Esophagus squamous epithelium (tissue), 5 donors: ENCODE data around the gene AMN. TPM values are rescaled to one million over a fixed set of nuclear protein-coding genes. Genes with fewer than 3 reads are reported as not detected.
A peak's percentile ranks its signal among the peaks of the same experiment; 100 is the strongest.

ENCODE experiments used
- DNase-seq: peaks from one replicate; lab custom pipeline; 2025; lab: John Stamatoyannopoulos, UW
- H3K27ac ChIP-seq, 4 donors: fragments of 200-600 bp; sonication (generic); one replicate each; pipeline ENCODE4 v1.5.1; 2016 to 2019; ENCODE audit warnings: mild to moderate bottlenecking in 1 of 4
- H3K27me3 ChIP-seq, 4 donors: fragments of 200-600 bp; sonication (generic); 1 replicate in 3 of 4; 2 replicates in 1 of 4; pipeline versions ENCODE4 v1.5.1 to v1.6.0; 2017 to 2021; ENCODE audit warnings: antibody characterized with exemption in 1 of 4
- H3K36me3 ChIP-seq, 3 donors: fragments of 200-600 bp; sonication (generic); one replicate each; pipeline ENCODE4 v1.5.1; 2016 to 2019
- H3K4me1 ChIP-seq, 3 donors: fragments of 200-600 bp; sonication (generic); one replicate each; pipeline ENCODE4 v1.5.1; 2017 to 2019
- H3K4me3 ChIP-seq, 4 donors: fragments of 200-600 bp; sonication (generic); 1 replicate in 3 of 4; 2 replicates in 1 of 4; pipeline ENCODE4 v1.5.1; 2016 to 2019; ENCODE audit warnings: mild to moderate bottlenecking in 2 of 4, moderate library complexity in 1 of 4
- H3K9me3 ChIP-seq, 3 donors: fragments of 200-600 bp; sonication (generic); one replicate each; pipeline ENCODE4 v1.5.1; 2016 to 2019
- CTCF ChIP-seq, 6 experiments: fragments of 450-650 bp in 4 of 6; fragments of 200-600 bp in 2 of 6; sonication (generic) in 2 of 6; IDR thresholded peaks; one replicate each; pipeline ENCODE4 v1.5.1; 2016 to 2019; ENCODE audit warnings: antibody characterized with exemption in 6 of 6, mild to moderate bottlenecking in 4 of 6, moderate library complexity in 4 of 6
- POLR2A ChIP-seq, 4 donors: fragments of 450-650 bp; IDR thresholded peaks; one replicate each; pipeline ENCODE4 v1.6.1; 2017; ENCODE audit warnings: antibody characterized with exemption in 4 of 4, mild to moderate bottlenecking in 4 of 4, moderate library complexity in 3 of 4
- WGBS, 2 donors: methylation state at CpG; one replicate each; pipeline ENCODE4 v1.1.5; 2018; 5-methylcytosine and 5-hydroxymethylcytosine counted together
- intact Hi-C: fragments of 100-400 bp; cut with DNase I; formaldehyde crosslinking; loops from one replicate; pipeline ENCODE4 v1.15.0; 2022
- total RNA-seq, 4 donors: library from RNA; depleted of rRNA; stranded (reverse); fragments of >200 nt; gene quantifications; one replicate each; pipeline ENCODE4 v1.1.0, GENCODE V29; 2016
- donor health status: DM: yes; HTN: yes; CAD: no.

AMN gene
- total RNA-seq, 4 donors from 2014 or later: 7.6 to 24.0 (median 19.7) TPM

- TF ChIP-seq POLR2A (IDR thresholded peaks at IDR 0.05) (no peak), CTCF (IDR thresholded peaks at IDR 0.05) (peak in 1 of 6 experiments; percentile 5)
- Histone ChIP-seq H3K4me3 (no peak overlapping the region), H3K9me3 (no peaks in the 10 kb centered on the region), H3K4me1 (peaks cover 0 to 23% (median 4%) of the 10 kb centered on the region in 3 donors), H3K27ac (peak overlapping the region in 1 of 4 donors; percentile 29), H3K27me3 (no peaks in the 10 kb centered on the region), H3K36me3 (peaks cover 43 to 100% (median 50%) of the 10 kb centered on the region in 3 donors)
- WGBS, 2 donors: 75 to 88% methylated on average over 23 to 25 of the region's 43 CpGs
- no peak for DNase-seq
- intact Hi-C loops: no loop called here
Observed at GRCh38 chr14:102939820-102940561, 17.5 kb downstream of the AMN start.

GRCh38 chr14:102940729-102941362 lies 18.4 kb downstream of the AMN start:
- intact Hi-C loops: no loop called here
- Histone ChIP-seq H3K27ac (peak overlapping the region in 1 of 4 donors; percentile 29), H3K4me3 (no peak overlapping the region), H3K9me3 (no peaks in the 10 kb centered on the region), H3K27me3 (no peaks in the 10 kb centered on the region), H3K36me3 (peaks cover 52 to 100% (median 59%) of the 10 kb centered on the region in 3 donors), H3K4me1 (peaks cover 0 to 23% (median 4%) of the 10 kb centered on the region in 3 donors)
- TF ChIP-seq POLR2A (IDR thresholded peaks at IDR 0.05): no peak
- no peak for TF ChIP-seq CTCF (IDR thresholded peaks at IDR 0.05)
- 69 to 79% methylated on average over 8 to 10 of the region's 19 CpGs for WGBS, 2 donors
- DNase-seq: no peak

GRCh38 chr14:102941419-102942011 lies 19.1 kb downstream of the AMN start:
- Histone ChIP-seq H3K4me1 (peaks cover 0 to 23% (median 4%) of the 10 kb centered on the region in 3 donors), H3K36me3 (peaks cover 58 to 100% (median 64%) of the 10 kb centered on the region in 3 donors), H3K9me3 (no peaks in the 10 kb centered on the region), H3K4me3 (no peak overlapping the region), H3K27me3 (no peaks in the 10 kb centered on the region), H3K27ac (no peak overlapping the region)
- intact Hi-C loops: no loop called here
- TF ChIP-seq POLR2A (IDR thresholded peaks at IDR 0.05) (no peak), CTCF (IDR thresholded peaks at IDR 0.05) (no peak)
- DNase-seq: no peak
- 76 to 85% methylated on average over 8 to 10 of the region's 10 CpGs for WGBS, 2 donors

- Histone ChIP-seq H3K27ac (no peak overlapping the region), H3K4me1 (peaks cover 0 to 23% (median 4%) of the 10 kb centered on the region in 3 donors), H3K36me3 (peaks cover 64 to 100% (median 68%) of the 10 kb centered on the region in 3 donors), H3K9me3 (no peaks in the 10 kb centered on the region), H3K4me3 (no peak overlapping the region), H3K27me3 (no peaks in the 10 kb centered on the region)
- TF ChIP-seq POLR2A (IDR thresholded peaks at IDR 0.05): no peak
- TF ChIP-seq CTCF (IDR thresholded peaks at IDR 0.05): no peak
- DNase-seq: no peak
- WGBS, 2 donors: 91 to 96% methylated on average over 4 to 6 of the region's 13 CpGs
- intact Hi-C loops: no loop called here
Observed at GRCh38 chr14:102942069-102942468, 19.6 kb downstream of the AMN start.
